ENCODE results near the gene MARCKSL1. TPM values are rescaled to one million over a fixed set of nuclear protein-coding genes. Genes with fewer than 3 reads are reported as not detected.

Gene MARCKSL1
- total RNA-seq, 1 experiment from 2014 or later = 457 TPM

- Histone ChIP-seq H3K23ac (ENCODE audit: insufficient read length, low read depth, low read length) (no peak overlapping the region), H3K4me2 (ENCODE audit: insufficient read depth, insufficient read length, low read length) (no peak overlapping the region), H3K4me1 (ENCODE audit: insufficient read depth, low read length) (no peaks in the 10 kb centered on the region), H3K27me3 (ENCODE audit: insufficient read depth, low read length) (no peaks in the 10 kb centered on the region), H4K20me1 (ENCODE audit: control insufficient read depth, insufficient read depth, insufficient read length) (no peaks in the 10 kb centered on the region), H2BK15ac (ENCODE audit: low read depth, low read length) (no peak overlapping the region), H2BK5ac (ENCODE audit: insufficient read length, low read length) (no peak overlapping the region), H3K27ac (ENCODE audit: insufficient read length, low read depth, low read length) (no peak overlapping the region), H4K8ac (replicated peaks; ENCODE audit: insufficient read length, low read depth, low read length) (no peak overlapping the region), H3K56ac (ENCODE audit: insufficient read length, low read depth, low read length) (no peak overlapping the region), H3K79me2 (ENCODE audit: insufficient read depth, low read length) (no peaks in the 10 kb centered on the region), H2BK120ac (ENCODE audit: low read depth, low read length, poor library complexity, severe bottlenecking) (no peak overlapping the region), H4K5ac (ENCODE audit: insufficient read length, low read depth, low read length) (no peak overlapping the region), H3T11ph (ENCODE audit: low read length) (no peak overlapping the region), H3K79me1 (ENCODE audit: insufficient read depth, low read depth, low read length, poor library complexity, severe bottlenecking) (no peaks in the 10 kb centered on the region), H3K9me3 (ENCODE audit: control insufficient read depth, low read depth, low read length) (no peaks in the 10 kb centered on the region), H3K18ac (ENCODE audit: insufficient read length, low read depth, low read length) (no peak overlapping the region), H3K23me2 (ENCODE audit: insufficient read length, low read depth, low read length, poor library complexity, severe bottlenecking) (no peaks in the 10 kb centered on the region), H3K14ac (ENCODE audit: insufficient read depth, low read length) (no peak overlapping the region), H3K9ac (ENCODE audit: extremely low read depth, insufficient read length, low read length) (no peak overlapping the region), H2BK12ac (ENCODE audit: insufficient read length, low read depth, low read length) (no peak overlapping the region), H2AFZ (ENCODE audit: low read length) (no peak overlapping the region), H3K4ac (ENCODE audit: low read depth, low read length) (no peak overlapping the region), H2AK5ac (ENCODE audit: insufficient read length, low read length) (no peak overlapping the region), H2BK20ac (ENCODE audit: low read depth, low read length, poor library complexity, severe bottlenecking) (no peak overlapping the region), H4K91ac (ENCODE audit: insufficient read length, low read depth, low read length) (no peak overlapping the region)
- H3K9me3 Mint-ChIP-seq = no peaks in the 10 kb centered on the region
- peaks cover 12 to 52% (median 48%) of the 10 kb centered on the region in 3 experiments; a peak in 6 of 7 replicates for H3K36me3 Mint-ChIP-seq (ENCODE audit: insufficient read depth in 1 of 3, low read depth in 3 of 3)
- TF ChIP-seq CTCF (conservative IDR thresholded peaks at IDR 0.05) = no peak
- no peak overlapping the region for H3K27ac Mint-ChIP-seq
- H3K4me3 Mint-ChIP-seq = no peak overlapping the region
- WGBS (ENCODE audit: extremely low coverage, insufficient read length, low lambda C conversion rate) = no CpG with 5 or more reads among the region's 5 CpGs
- DNase-seq = no peak
- H3K4me1 Mint-ChIP-seq = no peaks in the 10 kb centered on the region
- no peaks in the 10 kb centered on the region for H3K27me3 Mint-ChIP-seq (ENCODE audit: low read depth)
Measured at GRCh38 chr1:32321712-32322291, 14.2 kb downstream of the MARCKSL1 start.

Data from H9 (cell line).